Fibroblast of peridontal ligament (primary cell): ENCODE data around the gene KCNJ14.
"Not testable (repeated sequence)": the region's sequence is repeated elsewhere in the genome, so short reads cannot be mapped to it uniquely, and the experiment has no call there.

Experiments used
- DNase-seq: peaks from one replicate; pipeline ENCODE4 v3.0.0-alpha.2; 2010; ENCODE audit errors: extremely low read depth

Gene KCNJ14

GRCh38 chr19:48470856-48471255 is 15.5 kb downstream of the KCNJ14 start:
- DNase-seq, result no peak

DNA sequence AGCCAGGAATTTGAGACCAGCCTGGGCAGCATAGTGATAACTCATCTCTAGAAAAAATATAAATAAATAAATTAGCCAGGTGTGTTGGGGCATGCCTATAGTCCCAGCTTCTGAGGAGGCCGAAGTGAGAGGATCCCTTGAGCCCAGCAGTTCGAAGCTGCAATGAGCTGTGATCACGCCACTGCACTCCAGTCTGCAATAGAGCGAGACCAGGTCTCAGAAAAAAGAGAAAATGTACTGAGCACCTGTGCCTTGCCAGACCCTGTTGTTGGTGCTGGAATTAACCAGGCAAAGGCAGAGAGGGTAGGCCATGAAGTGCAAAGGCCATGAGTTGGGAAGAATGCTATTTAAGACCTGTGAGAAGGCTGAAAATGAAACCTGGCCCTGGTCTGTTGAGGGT is 16.5 kb downstream of the KCNJ14 start:
- no peak for DNase-seq

GRCh38 chr19:48473161-48473966 is 18.0 kb downstream of the KCNJ14 start:
- no peak for DNase-seq

DNA sequence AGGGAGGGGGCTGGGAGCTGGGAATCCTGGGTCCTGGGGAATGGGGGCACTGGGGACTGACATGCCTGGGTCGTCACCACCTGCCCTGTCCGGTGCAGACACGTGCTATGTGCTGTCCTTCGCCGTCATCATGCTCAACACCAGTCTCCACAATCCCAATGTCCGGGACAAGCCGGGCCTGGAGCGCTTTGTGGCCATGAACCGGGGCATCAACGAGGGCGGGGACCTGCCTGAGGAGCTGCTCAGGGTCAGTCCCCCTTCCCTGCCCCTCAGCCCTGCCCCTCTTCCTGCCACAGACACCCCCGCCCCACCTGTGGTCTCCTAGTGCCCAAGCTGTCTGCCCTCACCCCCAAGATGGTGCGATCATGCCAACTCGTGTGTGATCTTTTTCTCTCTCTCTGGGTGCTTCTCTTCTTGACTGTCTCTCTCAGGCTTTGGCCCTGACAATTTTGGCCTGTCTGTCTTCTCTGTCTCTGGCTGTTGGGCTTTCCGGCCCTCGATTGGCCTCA is 18.8 kb downstream of the KCNJ14 start:
- no peak for DNase-seq

DNA sequence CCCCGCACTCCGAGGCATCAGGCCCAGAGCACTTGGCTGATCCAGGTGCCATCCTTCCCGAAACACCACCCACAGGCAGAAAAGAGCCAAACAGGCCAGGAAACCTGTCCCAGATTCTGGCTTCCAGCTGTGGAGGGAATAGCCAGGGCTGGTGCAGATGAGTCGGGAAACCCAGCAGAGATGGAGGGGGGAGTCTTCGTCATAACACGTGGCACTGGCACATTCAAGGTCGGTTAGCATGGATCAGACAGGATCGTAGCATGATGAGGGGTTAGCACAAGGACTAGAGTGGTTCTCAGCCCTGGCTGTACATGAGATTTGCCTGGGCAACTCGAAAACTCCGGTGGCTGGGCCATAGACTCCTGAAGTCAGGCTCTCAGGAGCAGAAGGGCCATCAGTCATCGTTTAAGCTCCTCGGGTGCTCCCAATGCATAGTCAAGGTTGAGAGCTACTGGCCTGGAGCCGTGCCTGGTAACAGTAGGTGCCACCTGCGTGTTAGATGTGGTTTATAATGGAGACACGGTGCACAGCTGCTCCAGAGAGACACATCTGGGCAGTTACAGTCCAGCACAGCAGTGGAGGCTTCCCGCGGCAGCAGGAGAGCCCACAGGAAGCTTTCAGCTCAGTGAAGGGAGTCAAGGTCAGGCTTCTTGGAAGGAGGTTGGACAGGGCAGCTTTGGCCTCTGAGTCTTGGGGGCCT is 20.1 kb downstream of the KCNJ14 start:
- no peak for DNase-seq

DNA sequence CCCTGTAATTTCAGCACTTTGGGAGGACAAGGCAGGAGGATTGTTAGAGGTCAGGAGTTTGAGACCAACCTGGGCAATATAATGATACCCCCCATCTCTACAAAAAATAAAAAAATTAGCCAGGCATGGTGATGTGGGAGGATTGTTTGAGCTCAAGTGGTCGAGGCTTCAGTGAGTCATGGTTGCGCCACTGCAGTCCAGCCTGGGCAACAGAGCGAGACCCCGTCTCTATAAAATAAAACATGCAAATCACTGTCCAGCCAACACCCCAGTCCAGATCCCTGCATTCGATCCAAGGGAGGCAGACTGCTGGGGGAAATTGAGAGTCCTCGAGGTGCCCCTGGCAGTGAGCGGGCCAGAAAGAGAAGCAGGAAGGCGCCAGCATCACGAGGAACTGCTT is 20.8 kb downstream of the KCNJ14 start:
- DNase-seq, result no peak

- no peak for DNase-seq
Observed at GRCh38 chr19:48477067-48477685, 21.8 kb downstream of the KCNJ14 start.

DNA sequence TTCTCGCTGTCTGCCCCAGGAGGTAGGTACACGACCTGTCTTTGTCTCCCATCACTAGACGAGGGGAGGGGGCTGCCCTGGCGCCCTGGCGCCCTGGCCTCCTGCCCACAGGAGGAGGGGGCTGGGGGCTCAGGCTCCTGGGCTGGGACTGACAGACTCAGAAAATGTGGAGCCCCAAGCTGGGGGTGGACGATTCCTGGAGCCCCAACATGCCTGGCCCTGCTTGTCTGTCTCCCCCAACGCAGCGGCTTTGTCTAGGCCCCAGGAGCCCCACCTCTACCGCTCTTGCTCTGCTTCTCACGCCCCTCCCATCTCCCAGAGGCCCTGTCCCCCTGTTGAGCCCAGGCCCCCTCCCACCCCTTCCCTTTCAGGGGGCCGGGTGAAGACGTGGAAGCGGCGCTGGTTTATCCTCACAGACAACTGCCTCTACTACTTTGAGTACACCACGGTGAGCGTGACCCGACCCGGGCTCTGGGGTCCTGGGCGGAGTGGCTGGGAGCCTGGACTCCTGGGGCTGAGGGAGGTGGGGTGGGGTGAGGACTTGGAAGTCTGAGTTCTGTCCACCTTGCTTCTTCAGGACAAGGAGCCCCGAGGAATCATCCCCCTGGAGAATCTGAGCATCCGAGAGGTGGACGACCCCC is 22.4 kb downstream of the KCNJ14 start:
- no peak for DNase-seq

DNA sequence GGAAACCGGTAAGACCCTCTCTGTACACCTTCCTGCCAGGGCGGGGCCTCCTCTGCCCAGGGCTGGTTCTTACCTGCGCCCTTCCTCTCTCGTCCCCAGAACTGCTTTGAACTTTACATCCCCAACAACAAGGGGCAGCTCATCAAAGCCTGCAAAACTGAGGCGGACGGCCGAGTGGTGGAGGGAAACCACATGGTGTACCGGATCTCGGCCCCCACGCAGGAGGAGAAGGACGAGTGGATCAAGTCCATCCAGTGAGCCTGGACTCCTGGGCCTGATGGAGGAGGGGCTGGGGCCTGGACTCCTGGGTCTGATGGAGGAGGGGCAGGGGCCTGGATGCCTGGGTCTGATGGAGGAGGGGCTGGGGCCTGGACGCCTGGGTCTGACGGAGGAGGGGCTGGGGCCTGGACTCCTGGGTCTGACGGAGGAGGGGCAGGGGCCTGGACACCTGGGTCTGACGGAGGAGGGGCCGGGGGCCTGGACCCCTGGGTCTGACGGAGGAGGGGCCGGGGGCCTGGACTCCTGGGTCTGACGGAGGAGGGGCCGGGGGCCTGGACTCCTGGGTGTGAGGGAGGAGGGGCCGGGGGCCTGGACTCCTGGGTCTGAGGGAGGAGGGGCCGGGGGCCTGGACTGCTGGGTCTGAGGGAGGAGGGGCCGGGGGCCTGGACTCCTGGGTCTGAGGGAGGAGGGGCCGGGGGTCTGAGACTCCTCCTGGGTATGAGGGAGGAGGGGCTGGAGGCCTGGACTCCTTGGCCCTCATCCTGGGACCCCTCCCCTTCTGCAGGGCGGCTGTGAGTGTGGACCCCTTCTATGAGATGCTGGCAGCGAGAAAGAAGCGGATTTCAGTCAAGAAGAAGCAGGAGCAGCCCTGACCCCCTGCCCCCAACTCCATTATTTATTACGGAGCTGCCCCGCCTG is 23.2 kb downstream of the KCNJ14 start:
- no peak for DNase-seq

- peak; percentile 9 for DNase-seq
Observed at GRCh38 chr19:48479686-48480085, 24.3 kb downstream of the KCNJ14 start.

GRCh38 chr19:48480183-48480557 is 24.8 kb downstream of the KCNJ14 start:
- peak; percentile 18 for DNase-seq

GRCh38 chr19:48480558-48481500 is 25.5 kb downstream of the KCNJ14 start:
- peak; percentile 63 for DNase-seq

- peak; percentile 57 for DNase-seq
Observed at GRCh38 chr19:48481846-48482639, 26.7 kb downstream of the KCNJ14 start.

- DNase-seq, result no peak
Observed at GRCh38 chr19:48483301-48483700, 27.9 kb downstream of the KCNJ14 start.

GRCh38 chr19:48484247-48484893 is 29.0 kb downstream of the KCNJ14 start:
- DNase-seq, result no peak

DNA sequence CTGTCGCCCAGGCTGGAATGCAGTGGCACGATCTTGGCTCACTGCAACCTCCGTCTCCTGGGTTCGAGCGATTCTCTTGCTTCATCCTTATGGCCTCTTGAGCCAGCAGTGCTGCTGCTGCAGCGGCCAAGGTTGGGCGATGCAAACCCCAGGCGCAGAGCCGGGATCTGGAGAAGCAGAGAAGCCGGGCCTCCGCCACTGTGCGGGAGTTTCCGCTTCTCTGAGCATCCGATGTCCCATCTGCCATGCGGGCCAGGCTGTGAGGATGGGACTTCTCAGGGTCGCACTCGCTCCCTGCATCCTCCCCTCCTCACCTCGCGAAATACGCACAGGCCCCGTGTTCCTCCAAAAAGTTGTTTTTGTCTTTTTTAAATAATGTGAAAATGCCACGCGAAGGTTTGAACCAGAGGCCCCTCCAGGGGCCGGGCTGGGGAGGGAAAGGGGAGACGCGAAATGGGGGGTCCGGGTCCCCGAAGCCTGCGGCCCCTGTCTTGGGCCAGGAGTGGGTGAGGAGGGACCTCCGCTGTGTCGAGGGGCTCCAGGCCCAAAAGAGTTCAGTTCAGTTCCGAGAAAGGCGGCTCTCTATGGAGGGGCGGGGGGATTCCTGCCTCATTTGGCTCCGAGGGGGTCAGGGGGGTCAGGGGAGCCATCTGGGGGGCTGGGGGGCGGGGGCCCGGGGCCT is 29.7 kb downstream of the KCNJ14 start:
- no peak for DNase-seq

DNA sequence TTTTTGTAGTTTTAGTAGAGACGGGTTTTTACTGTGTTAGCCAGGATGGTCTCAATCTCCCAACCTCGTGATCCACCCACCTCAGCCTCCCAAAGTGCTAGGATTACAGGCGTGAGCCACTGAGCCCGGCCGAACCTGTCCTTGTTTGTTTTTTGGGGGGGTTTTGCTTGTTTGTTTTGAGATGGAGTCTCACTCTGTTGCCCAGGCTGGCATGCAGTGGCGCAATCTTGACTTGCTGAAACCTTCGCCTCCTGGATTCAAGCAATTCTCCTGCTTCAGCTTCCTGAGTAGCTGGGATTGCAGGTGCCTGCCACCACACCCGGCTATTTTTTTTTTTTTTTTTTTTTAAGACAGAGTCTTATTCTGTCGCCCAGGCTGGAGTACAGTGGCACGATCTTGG is 31.3 kb downstream of the KCNJ14 start:
- not testable (repeated sequence) for DNase-seq

DNA sequence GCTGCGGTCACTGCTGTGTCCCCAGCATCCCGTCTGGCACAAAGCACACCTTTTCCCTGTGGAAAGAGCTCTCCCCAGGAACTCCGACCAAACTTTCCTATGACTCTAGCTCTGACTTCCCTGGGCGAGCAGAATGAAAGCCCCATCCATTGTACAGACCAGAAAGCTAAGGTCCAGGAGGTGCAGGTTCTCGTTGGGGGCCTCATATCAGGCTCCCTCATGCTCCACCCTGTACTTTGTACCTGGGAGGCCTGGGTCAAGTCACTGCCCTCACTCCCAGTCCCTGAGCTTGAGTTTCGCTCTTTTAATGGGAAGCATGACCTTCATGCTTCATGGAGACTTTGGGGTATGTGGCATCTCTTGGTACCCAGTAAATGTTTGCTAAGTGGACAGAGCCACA is 32.2 kb downstream of the KCNJ14 start:
- no peak for DNase-seq
